Neural progenitor cell (in vitro differentiated cells): ENCODE data around the gene PPP2R5C.

Source experiments
- EZH2 ChIP-seq: fragments of 200-600 bp; sonication (generic); IDR thresholded peaks from 2 replicates; pipeline ENCODE4 v1.6.1; 2017; ENCODE audit warnings: antibody characterized with exemption, mild to moderate bottlenecking, moderate library complexity
- EZH2phosphoT487 ChIP-seq: fragments of 200-600 bp; sonication (generic); IDR thresholded peaks from 2 replicates; pipeline ENCODE4 v1.6.1; 2017; ENCODE audit warnings: antibody characterized with exemption
- TF ChIP-seq, protein P1 (sequence below): fragments of 200-600 bp; sonication (generic); IDR thresholded peaks from 2 replicates; pipeline ENCODE4 v1.5.1; 2017; ENCODE audit warnings: antibody characterized with exemption, mild to moderate bottlenecking

DNA sequence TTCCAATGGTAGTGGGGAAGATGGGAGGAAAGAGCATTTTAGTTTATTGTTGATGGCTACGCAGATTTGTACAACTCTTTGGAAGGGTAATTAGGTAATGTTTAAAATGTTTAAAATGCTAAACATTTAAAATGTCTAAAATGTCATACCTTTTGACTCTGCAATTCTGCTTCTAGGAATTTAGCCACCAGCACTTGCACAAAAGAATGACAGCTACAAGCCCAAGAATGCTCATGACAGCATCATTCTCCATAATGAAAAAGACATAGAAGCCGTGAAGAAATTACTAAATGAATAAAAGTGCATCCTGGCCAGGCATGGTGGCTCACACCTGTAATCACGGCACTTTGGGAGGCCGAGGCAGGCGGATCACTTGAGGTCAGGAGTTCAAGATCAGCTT, 182.9 kb downstream of the PPP2R5C start:
- TF ChIP-seq, protein P1, sequence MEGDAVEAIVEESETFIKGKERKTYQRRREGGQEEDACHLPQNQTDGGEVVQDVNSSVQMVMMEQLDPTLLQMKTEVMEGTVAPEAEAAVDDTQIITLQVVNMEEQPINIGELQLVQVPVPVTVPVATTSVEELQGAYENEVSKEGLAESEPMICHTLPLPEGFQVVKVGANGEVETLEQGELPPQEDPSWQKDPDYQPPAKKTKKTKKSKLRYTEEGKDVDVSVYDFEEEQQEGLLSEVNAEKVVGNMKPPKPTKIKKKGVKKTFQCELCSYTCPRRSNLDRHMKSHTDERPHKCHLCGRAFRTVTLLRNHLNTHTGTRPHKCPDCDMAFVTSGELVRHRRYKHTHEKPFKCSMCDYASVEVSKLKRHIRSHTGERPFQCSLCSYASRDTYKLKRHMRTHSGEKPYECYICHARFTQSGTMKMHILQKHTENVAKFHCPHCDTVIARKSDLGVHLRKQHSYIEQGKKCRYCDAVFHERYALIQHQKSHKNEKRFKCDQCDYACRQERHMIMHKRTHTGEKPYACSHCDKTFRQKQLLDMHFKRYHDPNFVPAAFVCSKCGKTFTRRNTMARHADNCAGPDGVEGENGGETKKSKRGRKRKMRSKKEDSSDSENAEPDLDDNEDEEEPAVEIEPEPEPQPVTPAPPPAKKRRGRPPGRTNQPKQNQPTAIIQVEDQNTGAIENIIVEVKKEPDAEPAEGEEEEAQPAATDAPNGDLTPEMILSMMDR: no peak
- no peak for TF ChIP-seq EZH2phosphoT487
- no peak for TF ChIP-seq EZH2
